ENCODE measurements around the gene OTOG. TPM values are rescaled to one million over a fixed set of nuclear protein-coding genes. Genes with fewer than 3 reads are reported as not detected.

The OTOG gene
- total RNA-seq, 1 experiment from 2014 or later = not detected

DNA sequence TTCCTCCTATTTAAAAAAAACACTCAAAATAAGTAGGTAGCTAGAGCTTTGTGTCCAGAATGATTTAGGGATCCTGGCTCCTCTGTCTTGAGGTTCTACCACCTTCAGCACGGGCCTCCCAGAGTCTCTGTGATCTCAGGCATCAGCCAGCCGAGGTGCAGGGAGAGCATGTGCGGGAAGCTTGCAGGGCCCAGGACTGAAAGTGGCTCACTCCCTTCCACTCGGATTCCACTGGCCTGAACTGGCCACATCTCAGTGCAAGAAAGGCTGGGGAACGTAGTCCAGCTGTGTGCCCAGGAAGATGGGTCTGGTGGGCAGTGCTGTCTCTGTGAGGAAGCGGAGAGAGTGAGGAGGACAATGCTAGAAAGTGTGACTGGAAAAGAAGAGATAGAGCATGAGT, 104.0 kb downstream of the OTOG start:
- peaks cover 46% of the 10 kb centered on the region for H3K27me3 Mint-ChIP-seq (ENCODE audit: insufficient read depth, unreplicated experiment)
- H3K4me3 Mint-ChIP-seq (ENCODE audit: unreplicated experiment) = no peak overlapping the region
- no peaks in the 10 kb centered on the region for H3K4me1 Mint-ChIP-seq (ENCODE audit: insufficient read depth, unreplicated experiment)
- peaks cover 8% of the 10 kb centered on the region for H3K9me3 Mint-ChIP-seq (ENCODE audit: unreplicated experiment)
- H3K27ac Mint-ChIP-seq (ENCODE audit: low read depth, unreplicated experiment) = no peak overlapping the region
- intact Hi-C loops (cut with micrococcal nuclease) = no loop called here
- no peak for DNase-seq (ENCODE audit: unreplicated experiment)
- ChIA-PET POLR2A (no interaction called here), CTCF (interaction anchor here (0.5 to 1.8 kb wide), 5 partner anchors 9 to 1943 kb away, joined by 3 to 6 read pairs (median 4); no protein-coding TSS in a partner anchor)
- no TSS peak for BruUV-seq (replicated peaks)
- TF ChIP-seq, protein P1, sequence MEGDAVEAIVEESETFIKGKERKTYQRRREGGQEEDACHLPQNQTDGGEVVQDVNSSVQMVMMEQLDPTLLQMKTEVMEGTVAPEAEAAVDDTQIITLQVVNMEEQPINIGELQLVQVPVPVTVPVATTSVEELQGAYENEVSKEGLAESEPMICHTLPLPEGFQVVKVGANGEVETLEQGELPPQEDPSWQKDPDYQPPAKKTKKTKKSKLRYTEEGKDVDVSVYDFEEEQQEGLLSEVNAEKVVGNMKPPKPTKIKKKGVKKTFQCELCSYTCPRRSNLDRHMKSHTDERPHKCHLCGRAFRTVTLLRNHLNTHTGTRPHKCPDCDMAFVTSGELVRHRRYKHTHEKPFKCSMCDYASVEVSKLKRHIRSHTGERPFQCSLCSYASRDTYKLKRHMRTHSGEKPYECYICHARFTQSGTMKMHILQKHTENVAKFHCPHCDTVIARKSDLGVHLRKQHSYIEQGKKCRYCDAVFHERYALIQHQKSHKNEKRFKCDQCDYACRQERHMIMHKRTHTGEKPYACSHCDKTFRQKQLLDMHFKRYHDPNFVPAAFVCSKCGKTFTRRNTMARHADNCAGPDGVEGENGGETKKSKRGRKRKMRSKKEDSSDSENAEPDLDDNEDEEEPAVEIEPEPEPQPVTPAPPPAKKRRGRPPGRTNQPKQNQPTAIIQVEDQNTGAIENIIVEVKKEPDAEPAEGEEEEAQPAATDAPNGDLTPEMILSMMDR (IDR thresholded peaks at IDR 0.05; ENCODE audit: unreplicated experiment) = no peak
- no peaks in the 10 kb centered on the region for H3K36me3 Mint-ChIP-seq (ENCODE audit: insufficient read depth, unreplicated experiment)

GRCh38 chr11:17651681-17652080, 104.6 kb downstream of the OTOG start:
- Mint-ChIP-seq H3K9me3 (ENCODE audit: unreplicated experiment) (peaks cover 8% of the 10 kb centered on the region), H3K4me1 (ENCODE audit: insufficient read depth, unreplicated experiment) (no peaks in the 10 kb centered on the region), H3K27ac (ENCODE audit: low read depth, unreplicated experiment) (no peak overlapping the region), H3K27me3 (ENCODE audit: insufficient read depth, unreplicated experiment) (peaks cover 46% of the 10 kb centered on the region), H3K36me3 (ENCODE audit: insufficient read depth, unreplicated experiment) (no peaks in the 10 kb centered on the region), H3K4me3 (ENCODE audit: unreplicated experiment) (no peak overlapping the region)
- BruUV-seq (replicated peaks) = no TSS peak
- intact Hi-C loops (cut with micrococcal nuclease) = no loop called here
- POLR2A ChIA-PET = no interaction called here
- CTCF ChIA-PET = interaction anchor here (0.8 to 1.8 kb wide), 5 partner anchors 8 to 327 kb away, joined by 3 to 6 read pairs (median 4); no protein-coding TSS in a partner anchor
- TF ChIP-seq, protein P1 (IDR thresholded peaks at IDR 0.05; ENCODE audit: unreplicated experiment) = no peak
- no peak for DNase-seq (ENCODE audit: unreplicated experiment)

GRCh38 chr11:17652556-17652955, 105.5 kb downstream of the OTOG start:
- ChIA-PET POLR2A (no interaction called here), CTCF (interaction anchor here (0.8 to 1.3 kb wide), 4 partner anchors 77 to 454 kb away, joined by 3 to 6 read pairs (median 3); no protein-coding TSS in a partner anchor)
- Mint-ChIP-seq H3K4me3 (ENCODE audit: unreplicated experiment) (no peak overlapping the region), H3K27ac (ENCODE audit: low read depth, unreplicated experiment) (no peak overlapping the region), H3K27me3 (ENCODE audit: insufficient read depth, unreplicated experiment) (peaks cover 46% of the 10 kb centered on the region), H3K9me3 (ENCODE audit: unreplicated experiment) (peaks cover 8% of the 10 kb centered on the region), H3K36me3 (ENCODE audit: insufficient read depth, unreplicated experiment) (no peaks in the 10 kb centered on the region), H3K4me1 (ENCODE audit: insufficient read depth, unreplicated experiment) (no peaks in the 10 kb centered on the region)
- TF ChIP-seq, protein P1 (IDR thresholded peaks at IDR 0.05; ENCODE audit: unreplicated experiment) = no peak
- DNase-seq (ENCODE audit: unreplicated experiment) = no peak
- intact Hi-C loops (cut with micrococcal nuclease) = no loop called here
- BruUV-seq (replicated peaks) = no TSS peak

- DNase-seq (ENCODE audit: unreplicated experiment) = no peak
- TF ChIP-seq, protein P1 (IDR thresholded peaks at IDR 0.05; ENCODE audit: unreplicated experiment) = no peak
- Mint-ChIP-seq H3K4me1 (ENCODE audit: insufficient read depth, unreplicated experiment) (no peaks in the 10 kb centered on the region), H3K9me3 (ENCODE audit: unreplicated experiment) (peaks cover 8% of the 10 kb centered on the region), H3K27ac (ENCODE audit: low read depth, unreplicated experiment) (no peak overlapping the region), H3K36me3 (ENCODE audit: insufficient read depth, unreplicated experiment) (no peaks in the 10 kb centered on the region), H3K4me3 (ENCODE audit: unreplicated experiment) (no peak overlapping the region), H3K27me3 (ENCODE audit: insufficient read depth, unreplicated experiment) (peaks cover 37% of the 10 kb centered on the region)
- intact Hi-C loops (cut with micrococcal nuclease) = no loop called here
- BruUV-seq (replicated peaks) = no TSS peak
- POLR2A ChIA-PET = no interaction called here
- CTCF ChIA-PET = interaction anchor here (1.1 to 1.3 kb wide), 2 partner anchors 318 to 319 kb away, joined by 3 to 6 read pairs; no protein-coding TSS in a partner anchor
These were observed 106.6 kb downstream of the OTOG start for GRCh38 chr11:17653611-17654010.

Data from MCF 10A (cell line).